Astrocyte of the spinal cord (primary cell): ENCODE data around the gene ATXN2.
A peak's percentile ranks its signal among the peaks of the same experiment; 100 is the strongest.
"Not testable (repeated sequence)": the region's sequence is repeated elsewhere in the genome, so short reads cannot be mapped to it uniquely, and the experiment has no call there.

Experiments used
- DNase-seq: peaks from one replicate; pipeline ENCODE4 v3.0.0; 2011; ENCODE audit warnings: low read depth, low spot score
- H3K4me3 ChIP-seq: 2 replicates; pipeline ENCODE4 v1.5.1; 2011; ENCODE audit warnings: low read depth, mild to moderate bottlenecking, low read length, moderate library complexity
- in situ Hi-C: cut with HindIII; loops from 2 replicates; pipeline ENCODE4 v1.10.0; 2017; ENCODE audit warnings: low sequenced_read_pairs
- TF ChIP-seq, protein P1 (sequence below): IDR thresholded peaks from 2 replicates; pipeline ENCODE4 v1.5.1; 2012; ENCODE audit warnings: low read depth, mild to moderate bottlenecking, low read length, inconsistent platforms

The ATXN2 gene

DNA sequence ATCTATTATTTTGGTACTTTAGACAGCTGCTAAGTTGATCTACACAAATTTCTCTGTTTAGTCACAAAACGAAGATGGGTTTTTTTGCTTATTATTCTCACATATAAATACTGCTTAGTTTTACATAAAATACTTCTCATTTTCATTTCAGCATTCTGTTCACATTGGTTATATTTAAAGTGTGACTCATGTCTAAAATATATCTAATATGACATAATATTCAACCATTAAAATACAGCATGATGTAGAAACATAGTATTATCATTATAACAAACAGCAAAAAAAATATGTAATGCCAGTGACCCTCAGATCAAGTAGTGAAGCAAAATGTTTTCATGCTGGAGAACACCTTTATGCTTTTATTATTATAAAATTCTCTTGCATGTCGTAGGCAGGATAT lies 129.7 kb downstream of the ATXN2 start:
- in situ Hi-C loops: no loop called here
- H3K4me3 ChIP-seq: no peak overlapping the region
- peak; percentile 31 for DNase-seq
- TF ChIP-seq, protein P1, sequence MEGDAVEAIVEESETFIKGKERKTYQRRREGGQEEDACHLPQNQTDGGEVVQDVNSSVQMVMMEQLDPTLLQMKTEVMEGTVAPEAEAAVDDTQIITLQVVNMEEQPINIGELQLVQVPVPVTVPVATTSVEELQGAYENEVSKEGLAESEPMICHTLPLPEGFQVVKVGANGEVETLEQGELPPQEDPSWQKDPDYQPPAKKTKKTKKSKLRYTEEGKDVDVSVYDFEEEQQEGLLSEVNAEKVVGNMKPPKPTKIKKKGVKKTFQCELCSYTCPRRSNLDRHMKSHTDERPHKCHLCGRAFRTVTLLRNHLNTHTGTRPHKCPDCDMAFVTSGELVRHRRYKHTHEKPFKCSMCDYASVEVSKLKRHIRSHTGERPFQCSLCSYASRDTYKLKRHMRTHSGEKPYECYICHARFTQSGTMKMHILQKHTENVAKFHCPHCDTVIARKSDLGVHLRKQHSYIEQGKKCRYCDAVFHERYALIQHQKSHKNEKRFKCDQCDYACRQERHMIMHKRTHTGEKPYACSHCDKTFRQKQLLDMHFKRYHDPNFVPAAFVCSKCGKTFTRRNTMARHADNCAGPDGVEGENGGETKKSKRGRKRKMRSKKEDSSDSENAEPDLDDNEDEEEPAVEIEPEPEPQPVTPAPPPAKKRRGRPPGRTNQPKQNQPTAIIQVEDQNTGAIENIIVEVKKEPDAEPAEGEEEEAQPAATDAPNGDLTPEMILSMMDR: no peak

DNA sequence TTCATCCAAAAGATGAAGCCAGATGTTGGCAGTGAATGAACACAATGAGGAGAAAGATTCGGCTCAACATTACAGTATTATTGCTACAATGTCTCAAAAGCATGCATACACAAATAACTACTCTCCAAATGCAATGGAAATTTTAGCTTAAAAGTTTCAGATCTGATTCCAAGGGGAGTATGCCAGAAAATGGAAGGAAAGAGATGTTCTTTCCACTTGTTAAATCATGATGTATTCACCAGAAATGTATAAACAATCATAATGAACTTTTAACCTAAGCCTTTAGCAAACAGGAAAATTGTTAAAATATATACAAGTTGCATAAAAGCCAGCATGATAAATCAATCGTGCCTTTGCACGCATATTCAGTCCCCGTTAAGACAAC lies 131.3 kb downstream of the ATXN2 start:
- in situ Hi-C loops: no loop called here
- TF ChIP-seq, protein P1: no peak
- H3K4me3 ChIP-seq: no peak overlapping the region
- DNase-seq: no peak

DNA sequence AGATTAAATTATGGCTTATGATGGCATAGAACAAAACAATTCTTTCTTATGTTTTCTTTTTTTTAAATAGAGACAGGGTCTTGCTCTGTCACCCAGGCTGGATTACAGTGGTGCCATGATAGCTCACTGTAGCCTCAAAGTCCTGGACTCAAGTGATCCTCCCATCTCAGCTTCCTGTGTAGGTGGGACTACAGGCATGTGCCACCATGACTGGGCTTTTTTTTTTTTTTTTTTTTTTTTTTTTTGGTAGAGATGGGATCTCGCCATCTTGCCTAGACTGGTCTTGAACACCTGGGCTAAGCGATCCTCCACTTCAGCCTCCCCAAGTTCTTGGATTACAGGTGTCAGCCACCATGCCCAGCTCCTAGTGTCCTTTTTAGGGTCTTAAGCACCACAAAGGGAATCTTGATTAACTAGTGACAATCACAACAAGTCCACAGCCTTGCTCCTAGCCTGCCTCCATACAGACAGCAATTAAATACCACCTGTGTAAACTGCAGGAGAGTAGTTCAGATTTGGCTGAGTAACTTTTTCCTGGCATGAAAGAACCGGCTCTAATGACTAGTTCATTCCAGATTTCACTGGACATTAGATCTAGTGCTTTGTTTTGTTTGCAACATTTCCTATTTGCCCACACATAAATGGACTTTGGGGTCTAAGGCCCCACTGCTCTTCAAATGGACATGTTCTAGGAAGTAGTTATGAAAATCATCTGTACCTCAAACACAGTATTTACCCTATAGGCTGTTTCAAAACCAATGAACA lies 131.8 kb downstream of the ATXN2 start:
- TF ChIP-seq, protein P1: no peak
- no peak overlapping the region for H3K4me3 ChIP-seq
- DNase-seq: peak; percentile 68
- in situ Hi-C loops: no loop called here

DNA sequence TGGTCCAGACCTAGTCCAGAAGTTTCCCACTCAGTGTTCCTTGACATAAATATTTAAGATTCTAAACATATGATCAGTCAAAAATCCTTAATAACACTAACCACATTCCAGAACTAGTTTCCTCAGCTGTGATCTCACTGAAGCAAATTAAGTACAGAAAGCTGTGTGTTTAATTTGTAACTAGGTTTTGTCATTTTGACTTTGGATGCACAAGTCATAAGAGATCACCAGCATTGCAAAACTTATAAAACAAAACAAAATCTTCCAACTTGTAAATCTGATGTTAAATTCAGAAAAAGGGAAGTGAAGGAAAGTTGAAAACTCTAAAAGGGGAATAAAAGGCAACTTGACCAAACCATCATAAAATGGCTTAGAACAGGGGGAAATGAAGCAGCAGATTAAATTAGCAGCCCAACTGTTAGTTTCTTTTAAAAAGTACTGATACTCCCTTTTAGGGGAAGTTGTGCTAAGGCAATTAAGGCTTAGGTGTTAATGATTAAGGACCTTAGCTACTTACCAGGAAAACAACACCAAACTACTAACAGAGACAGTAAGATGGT lies 136.8 kb downstream of the ATXN2 start:
- TF ChIP-seq, protein P1: no peak
- H3K4me3 ChIP-seq: no peak overlapping the region
- peak; percentile 39 for DNase-seq
- in situ Hi-C loops: no loop called here

DNA sequence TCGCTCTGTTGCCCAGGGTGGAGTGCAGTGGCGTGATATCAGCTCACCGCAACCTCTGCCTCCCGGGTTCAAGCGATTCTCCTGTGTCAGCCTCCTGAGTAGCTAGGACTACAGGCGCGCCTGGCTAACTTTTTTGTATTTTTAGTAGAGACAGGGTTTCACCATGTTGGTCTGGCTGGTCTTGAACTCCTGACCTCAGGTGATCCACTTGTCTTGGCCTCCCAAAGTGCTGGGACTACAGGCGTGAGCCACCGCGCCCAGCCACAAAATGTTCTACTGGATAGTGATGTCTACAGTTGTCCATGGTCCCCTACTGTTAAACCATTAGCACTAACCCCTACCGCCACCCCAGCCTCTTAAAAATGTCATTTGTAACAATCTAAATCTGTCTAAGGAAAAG lies 139.0 kb downstream of the ATXN2 start:
- H3K4me3 ChIP-seq, in situ Hi-C loops, DNase-seq: not testable (repeated sequence)

DNA sequence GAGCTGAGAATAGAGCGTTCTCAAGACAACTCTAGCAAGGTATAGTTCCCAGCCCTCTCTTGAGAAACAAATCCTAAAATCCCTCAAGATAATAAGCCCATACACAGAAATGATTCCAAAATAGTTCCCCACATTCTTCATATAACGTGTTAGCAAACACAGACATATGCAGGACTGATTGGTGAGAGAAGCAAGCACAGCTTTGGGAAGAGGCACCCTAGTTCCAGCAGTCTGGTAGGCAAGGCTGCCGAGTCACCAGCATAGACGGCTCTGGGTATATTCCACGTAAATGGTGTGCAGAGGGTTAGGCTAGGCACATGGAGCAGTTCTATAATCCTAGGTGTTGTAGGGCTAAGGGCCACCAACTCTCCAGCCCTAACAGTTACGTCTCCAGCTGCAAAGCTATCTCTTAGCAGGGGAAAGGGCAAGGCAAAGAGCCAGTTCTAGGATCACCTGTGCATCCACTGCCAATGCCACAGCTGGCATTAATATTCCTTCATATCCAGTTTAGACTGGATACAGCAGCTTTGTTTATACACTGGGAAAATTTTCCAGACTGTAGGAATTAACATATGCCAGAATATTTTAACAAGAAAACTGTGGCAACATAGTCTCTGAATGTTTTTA lies 140.5 kb downstream of the ATXN2 start:
- DNase-seq: no peak
- H3K4me3 ChIP-seq: no peak overlapping the region
- in situ Hi-C loops: no loop called here
- TF ChIP-seq, protein P1: no peak

DNA sequence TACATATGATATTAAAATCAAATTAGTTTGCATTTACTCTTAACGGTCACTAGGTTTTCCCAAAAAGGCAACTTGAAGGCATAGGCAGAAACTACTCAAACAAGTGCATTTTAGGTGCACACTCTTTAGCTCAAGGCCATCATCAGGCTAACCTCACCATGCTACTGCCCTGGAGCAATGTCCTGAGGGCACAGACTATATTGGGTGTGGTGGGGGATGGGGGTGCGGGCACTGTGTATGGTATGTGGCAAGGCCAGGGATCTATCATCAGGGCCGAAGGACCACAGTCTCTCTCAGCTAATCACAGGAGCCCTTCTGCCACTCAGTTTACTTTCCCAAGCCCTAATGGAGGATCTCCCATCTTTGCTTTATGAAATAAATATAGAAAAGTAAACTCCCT lies 141.5 kb downstream of the ATXN2 start:
- no peak for DNase-seq
- TF ChIP-seq, protein P1: no peak
- in situ Hi-C loops: no loop called here
- H3K4me3 ChIP-seq: no peak overlapping the region
